Neural crest cell (in vitro differentiated cells): Measurements from ENCODE around the gene PILRB. TPM values are rescaled to one million over a fixed set of nuclear protein-coding genes. Genes with fewer than 3 reads are reported as not detected.
A peak's percentile ranks its signal among the peaks of the same experiment; 100 is the strongest.
"Not testable (repeated sequence)": the region's sequence is repeated elsewhere in the genome, so short reads cannot be mapped to it uniquely, and the experiment has no call there.

Source experiments
- DNase-seq: peaks from one replicate; pipeline ENCODE4 v3.0.0; 2021; ENCODE audit warnings: low read depth, mixed read lengths, low spot score
- H3K27ac Mint-ChIP-seq: one replicate; pipeline ENCODE4 v1.8.0; 2021; ENCODE audit warnings: mild to moderate bottlenecking, mixed read lengths; ENCODE audit not compliant: unreplicated experiment
- H3K27me3 Mint-ChIP-seq: 2 replicates; pipeline ENCODE4 v1.8.0; 2021; ENCODE audit warnings: low read depth, mild to moderate bottlenecking, mixed read lengths
- H3K36me3 Mint-ChIP-seq: 2 replicates; pipeline ENCODE4 v1.8.0; 2021; ENCODE audit warnings: low read depth, mild to moderate bottlenecking, mixed read lengths
- H3K4me1 Mint-ChIP-seq: 2 replicates; pipeline ENCODE4 v1.8.0; 2021; ENCODE audit warnings: mixed read lengths
- H3K4me3 Mint-ChIP-seq: one replicate; pipeline ENCODE4 v1.8.0; 2021; ENCODE audit warnings: mild to moderate bottlenecking, mixed read lengths
- H3K9me3 Mint-ChIP-seq: 2 replicates; pipeline ENCODE4 v1.8.0; 2021; ENCODE audit warnings: mixed read lengths
- total RNA-seq: library from RNA; stranded (reverse); gene quantifications from 2 replicates; pipeline ENCODE4 v1.2.1, GENCODE V29; 2021
- TF ChIP-seq, protein P1 (sequence below): fragments of 200-600 bp; sonication (generic); conservative IDR thresholded peaks from 2 replicates; pipeline ENCODE4 v1.5.0; 2021; ENCODE audit warnings: antibody characterized with exemption, mild to moderate bottlenecking

PILRB gene
- total RNA-seq, 1 donor from 2014 or later: 36.5 TPM

DNA sequence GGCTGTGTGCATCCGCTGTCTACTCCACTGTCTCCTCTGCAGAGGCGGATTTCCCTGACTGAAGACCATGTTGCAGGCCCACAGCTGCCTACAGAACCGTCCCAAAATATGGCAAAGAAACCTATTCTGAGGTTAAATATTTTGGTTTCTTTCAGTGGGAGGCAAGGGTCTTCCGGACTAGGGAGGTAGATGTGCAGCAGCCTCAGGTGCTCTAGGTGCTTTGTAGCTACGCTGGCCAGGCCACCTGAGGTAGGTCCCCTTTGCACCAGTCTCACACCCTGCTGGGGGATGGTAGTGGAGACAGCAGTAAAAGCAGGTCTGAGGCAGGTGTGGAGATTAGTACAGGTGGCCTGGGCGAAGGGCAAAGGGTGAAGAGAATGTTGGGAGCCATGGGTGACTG lies 8.2 kb upstream of the PILRB start:
- H3K36me3 Mint-ChIP-seq: peaks cover 4% of the 10 kb centered on the region

DNA sequence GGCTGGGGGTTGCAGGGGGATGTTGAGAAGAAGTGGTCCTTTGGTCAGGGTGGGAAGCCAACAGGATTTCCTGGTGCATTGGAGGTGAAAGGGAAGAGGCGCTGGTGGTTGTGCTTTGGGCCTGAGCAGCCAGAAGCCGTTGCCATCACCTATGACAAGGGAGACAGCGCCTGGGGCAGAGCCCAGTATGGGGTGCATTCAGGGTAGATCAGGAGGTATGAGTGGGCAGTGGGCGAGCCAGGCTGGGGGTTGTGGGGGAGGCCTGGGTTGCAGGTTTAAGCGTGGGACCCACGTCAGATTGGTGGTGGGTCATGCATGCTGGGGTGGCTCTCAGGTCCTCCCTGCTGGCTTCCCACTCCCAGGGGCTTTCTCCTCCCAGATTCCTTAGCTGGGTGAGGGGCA lies 6.3 kb upstream of the PILRB start:
- peaks cover 4% of the 10 kb centered on the region for H3K36me3 Mint-ChIP-seq
- H3K27me3 Mint-ChIP-seq: no peaks in the 10 kb centered on the region

More for the DNA sequence above, 8.2 kb upstream of the PILRB start:
- Mint-ChIP-seq H3K27me3 (no peaks in the 10 kb centered on the region), H3K4me1 (peaks cover 4% of the 10 kb centered on the region), H3K4me3 (no peak overlapping the region), H3K27ac (no peak overlapping the region), H3K9me3 (no peaks in the 10 kb centered on the region)
- TF ChIP-seq, protein P1, sequence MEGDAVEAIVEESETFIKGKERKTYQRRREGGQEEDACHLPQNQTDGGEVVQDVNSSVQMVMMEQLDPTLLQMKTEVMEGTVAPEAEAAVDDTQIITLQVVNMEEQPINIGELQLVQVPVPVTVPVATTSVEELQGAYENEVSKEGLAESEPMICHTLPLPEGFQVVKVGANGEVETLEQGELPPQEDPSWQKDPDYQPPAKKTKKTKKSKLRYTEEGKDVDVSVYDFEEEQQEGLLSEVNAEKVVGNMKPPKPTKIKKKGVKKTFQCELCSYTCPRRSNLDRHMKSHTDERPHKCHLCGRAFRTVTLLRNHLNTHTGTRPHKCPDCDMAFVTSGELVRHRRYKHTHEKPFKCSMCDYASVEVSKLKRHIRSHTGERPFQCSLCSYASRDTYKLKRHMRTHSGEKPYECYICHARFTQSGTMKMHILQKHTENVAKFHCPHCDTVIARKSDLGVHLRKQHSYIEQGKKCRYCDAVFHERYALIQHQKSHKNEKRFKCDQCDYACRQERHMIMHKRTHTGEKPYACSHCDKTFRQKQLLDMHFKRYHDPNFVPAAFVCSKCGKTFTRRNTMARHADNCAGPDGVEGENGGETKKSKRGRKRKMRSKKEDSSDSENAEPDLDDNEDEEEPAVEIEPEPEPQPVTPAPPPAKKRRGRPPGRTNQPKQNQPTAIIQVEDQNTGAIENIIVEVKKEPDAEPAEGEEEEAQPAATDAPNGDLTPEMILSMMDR: no peak
- no peak for DNase-seq

DNA sequence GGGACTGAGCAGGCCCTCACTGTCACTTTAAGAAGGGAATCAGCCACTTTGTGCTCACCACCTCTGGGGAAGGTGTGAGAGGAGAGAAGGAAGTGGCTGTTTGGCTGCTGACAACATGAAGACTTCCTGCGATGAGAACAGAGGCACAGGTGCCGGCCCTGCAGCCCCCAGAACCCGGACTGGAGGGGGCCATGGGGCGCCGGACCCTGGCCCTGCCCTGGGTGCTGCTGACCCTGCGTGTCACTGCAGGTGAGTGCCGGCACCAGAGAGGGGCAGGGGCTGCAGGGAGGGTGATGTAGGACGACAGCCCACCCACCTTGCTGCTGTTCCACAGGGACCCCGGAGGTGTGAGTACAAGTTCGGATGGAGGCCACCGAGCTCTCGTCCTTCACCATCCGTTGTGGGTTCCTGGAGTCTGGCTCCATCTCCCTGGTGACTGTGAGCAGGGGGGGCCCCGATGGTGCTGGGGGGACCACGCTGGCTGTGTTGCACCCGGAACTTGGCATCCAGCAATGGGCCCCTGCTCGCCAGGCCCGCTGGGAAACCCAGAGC lies 5.6 kb upstream of the PILRB start:
- not testable (repeated sequence) for H3K4me3 Mint-ChIP-seq, H3K36me3 Mint-ChIP-seq, DNase-seq, H3K27me3 Mint-ChIP-seq, H3K4me1 Mint-ChIP-seq, H3K27ac Mint-ChIP-seq, H3K9me3 Mint-ChIP-seq

More for the DNA sequence above, 6.3 kb upstream of the PILRB start:
- Mint-ChIP-seq H3K4me3 (no peak overlapping the region), H3K9me3 (no peaks in the 10 kb centered on the region), H3K27ac (no peak overlapping the region), H3K4me1 (no peaks in the 10 kb centered on the region)
- no peak for DNase-seq
- TF ChIP-seq, protein P1: no peak

DNA sequence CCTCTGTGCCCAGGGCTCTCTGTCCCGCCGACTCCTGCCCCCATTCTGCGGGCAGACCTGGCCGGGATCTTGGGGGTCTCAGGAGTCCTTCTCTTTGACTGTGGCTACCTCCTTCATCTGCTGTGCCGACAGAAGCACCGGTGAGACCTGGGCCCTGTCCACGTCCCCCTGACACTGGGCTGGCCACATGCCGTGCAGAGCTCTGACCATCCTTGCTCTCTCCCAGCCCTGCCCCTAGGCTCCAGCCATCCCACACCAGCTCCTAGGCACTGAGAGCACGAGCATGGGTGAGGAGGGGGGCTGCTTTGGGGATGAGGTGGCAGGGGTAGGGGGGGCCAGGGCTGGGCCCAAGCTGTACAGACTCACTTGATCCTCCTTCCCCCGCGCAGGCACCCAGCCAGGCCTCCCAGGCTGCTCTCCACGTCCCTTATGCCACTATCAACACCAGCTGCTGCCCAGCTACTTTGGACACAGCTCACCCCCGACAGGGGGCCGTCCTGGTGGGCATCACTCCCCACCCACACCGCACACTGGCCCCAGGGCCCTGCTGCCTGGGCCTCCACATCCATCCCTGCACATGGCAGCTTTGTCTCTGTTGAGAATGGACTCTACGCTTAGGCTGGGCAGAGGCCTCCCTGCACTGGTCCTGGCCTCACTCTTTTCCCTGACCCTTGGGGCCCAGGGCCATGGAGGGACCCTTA lies 4.8 kb upstream of the PILRB start:
- DNase-seq: no peak
- no peaks in the 10 kb centered on the region for H3K9me3 Mint-ChIP-seq
- TF ChIP-seq, protein P1: no peak
- H3K27ac Mint-ChIP-seq: peak overlapping the region; percentile 81
- no peaks in the 10 kb centered on the region for H3K36me3 Mint-ChIP-seq
- H3K27me3 Mint-ChIP-seq: no peaks in the 10 kb centered on the region
- H3K4me1 Mint-ChIP-seq: no peaks in the 10 kb centered on the region
- H3K4me3 Mint-ChIP-seq: no peak overlapping the region

DNA sequence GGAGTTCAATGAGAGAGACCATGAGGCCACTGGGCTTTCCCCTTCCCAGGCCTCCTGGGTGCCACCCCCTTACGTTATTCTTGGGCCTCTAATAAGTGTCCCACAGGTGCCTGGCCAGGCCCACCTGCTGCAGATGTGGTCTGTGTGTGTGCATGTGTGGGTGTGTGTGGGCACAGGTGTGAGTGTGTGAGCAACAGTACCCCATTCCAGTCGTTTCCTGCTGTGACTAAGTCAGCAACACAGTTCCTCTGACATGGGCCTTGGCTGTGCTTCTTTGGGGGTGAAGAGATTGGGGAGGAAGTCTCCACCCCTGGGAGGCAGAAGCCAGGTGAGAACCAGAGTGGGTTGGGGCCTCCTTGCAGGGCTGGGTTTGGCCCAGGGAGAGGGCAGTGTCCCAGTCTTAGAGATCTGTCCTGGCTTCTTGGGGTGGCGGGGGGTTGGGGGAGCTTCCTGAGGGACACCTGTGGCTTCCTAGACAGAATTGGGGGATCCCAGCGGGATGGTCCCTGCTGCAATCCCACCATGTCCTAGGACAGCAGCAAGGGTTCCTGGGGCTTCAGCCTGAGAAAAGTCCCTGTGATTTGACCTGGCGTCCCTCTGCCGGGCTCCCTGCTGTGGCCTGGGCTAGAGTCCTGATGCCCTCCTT lies 4.1 kb upstream of the PILRB start:
- Mint-ChIP-seq H3K9me3 (no peaks in the 10 kb centered on the region), H3K36me3 (no peaks in the 10 kb centered on the region), H3K4me3 (no peak overlapping the region), H3K27me3 (no peaks in the 10 kb centered on the region), H3K27ac (no peak overlapping the region), H3K4me1 (no peaks in the 10 kb centered on the region)
- DNase-seq: no peak
- TF ChIP-seq, protein P1: no peak

DNA sequence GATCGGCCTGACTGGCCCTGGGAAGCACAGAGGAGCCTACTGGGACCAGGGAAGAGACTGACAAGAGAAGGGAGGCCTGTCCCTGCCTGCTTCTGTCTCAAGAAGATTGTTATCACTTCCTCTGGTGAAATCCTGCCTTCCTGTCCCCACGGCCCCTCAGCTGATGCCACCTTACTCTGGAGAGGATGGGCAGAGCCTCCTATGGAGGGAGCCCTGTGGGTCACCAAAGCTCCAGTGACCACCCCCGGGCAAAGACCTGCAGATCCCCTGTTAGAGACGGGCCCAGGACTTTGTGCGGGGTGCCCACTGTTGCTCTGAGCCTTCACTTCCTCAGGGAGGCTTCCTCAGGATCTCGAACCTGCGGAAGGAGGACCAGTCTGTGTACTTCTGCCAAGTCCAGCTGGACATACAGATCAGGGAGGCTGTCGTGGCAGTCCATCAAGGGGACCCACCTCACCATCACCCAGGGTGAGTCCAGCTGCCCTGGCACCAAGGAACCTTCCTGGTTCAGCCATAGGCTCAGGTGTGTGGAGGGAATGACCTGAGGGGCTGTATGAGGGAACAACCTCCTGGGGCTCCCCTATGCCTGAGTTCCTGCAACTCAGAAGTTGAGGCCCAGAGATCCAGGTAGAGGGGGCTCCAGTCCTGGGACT lies 1.4 kb upstream of the PILRB start:
- no peaks in the 10 kb centered on the region for H3K9me3 Mint-ChIP-seq
- H3K4me3 Mint-ChIP-seq: no peak overlapping the region
- DNase-seq: no peak
- H3K4me1 Mint-ChIP-seq: no peaks in the 10 kb centered on the region
- no peak overlapping the region for H3K27ac Mint-ChIP-seq
- H3K27me3 Mint-ChIP-seq: no peaks in the 10 kb centered on the region
- TF ChIP-seq, protein P1: no peak
- peaks cover 3% of the 10 kb centered on the region for H3K36me3 Mint-ChIP-seq
